NT2/D1 (cell line): ENCODE data around the gene ASB6.

Experiments used
- DNase-seq: peaks from one replicate; pipeline ENCODE4 v3.0.0-alpha.2; 2011; ENCODE audit warnings: low read depth, low spot score
- H3K27me3 ChIP-seq: 2 replicates; pipeline ENCODE4 v1.6.0; 2011; ENCODE audit warnings: mild to moderate bottlenecking; ENCODE audit not compliant: insufficient read length, insufficient read depth
- H3K36me3 ChIP-seq: 2 replicates; pipeline ENCODE4 v1.6.1; 2011; ENCODE audit warnings: mild to moderate bottlenecking, low read length, mixed read lengths; ENCODE audit not compliant: insufficient read depth, insufficient read length
- H3K4me1 ChIP-seq: 2 replicates; pipeline ENCODE4 v1.5.1; 2011; ENCODE audit not compliant: insufficient read depth, insufficient read length
- H3K4me3 ChIP-seq: 2 replicates; pipeline ENCODE4 v1.5.1; 2011; ENCODE audit warnings: low read depth; ENCODE audit not compliant: insufficient read length
- H3K9ac ChIP-seq: 2 replicates; pipeline ENCODE4 v1.6.0; 2011; ENCODE audit warnings: low read depth; ENCODE audit not compliant: insufficient read length
- H3K9me3 ChIP-seq: 2 replicates; pipeline ENCODE4 v1.5.1; 2011; ENCODE audit warnings: mild to moderate bottlenecking, low read length; ENCODE audit not compliant: insufficient read depth
- SUZ12 ChIP-seq: IDR thresholded peaks from 2 replicates; pipeline ENCODE4 v1.6.1; 2011; ENCODE audit not compliant: insufficient read length, insufficient read depth; ENCODE audit errors: extremely low read depth
- YY1 ChIP-seq: IDR thresholded peaks from 2 replicates; pipeline ENCODE4 v1.6.1; 2011; ENCODE audit not compliant: insufficient read length, insufficient read depth
- ZNF274 ChIP-seq: IDR thresholded peaks from 2 replicates; pipeline ENCODE4 v1.6.1; 2011; ENCODE audit warnings: mild to moderate bottlenecking, low read depth, low read length

ASB6 gene

DNA sequence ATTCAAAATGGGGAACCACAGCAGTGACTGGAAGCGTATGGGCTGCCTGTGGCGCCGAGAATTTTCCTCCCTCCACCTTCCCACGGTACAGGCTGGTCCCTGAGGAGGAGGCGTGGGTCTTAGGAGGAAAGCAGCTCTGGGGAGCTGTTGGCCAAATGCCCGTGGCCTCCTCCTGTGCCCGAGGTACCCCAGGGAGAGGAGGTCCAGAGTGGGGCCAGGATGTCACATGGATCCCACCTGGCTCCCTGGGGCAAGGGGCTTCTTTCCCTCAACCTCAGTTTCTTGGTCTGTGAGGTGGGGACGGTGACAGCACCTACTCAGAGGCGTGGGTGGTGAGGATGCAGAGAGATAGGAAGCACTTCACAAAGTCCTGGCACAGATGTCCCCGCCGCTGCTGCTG lies 40.0 kb upstream of the ASB6 start:
- Histone ChIP-seq H3K27me3 (no peaks in the 10 kb centered on the region), H3K4me3 (no peak overlapping the region), H3K4me1 (peaks cover 33% of the 10 kb centered on the region), H3K9me3 (no peaks in the 10 kb centered on the region), H3K9ac (no peak overlapping the region), H3K36me3 (no peaks in the 10 kb centered on the region)
- DNase-seq: no peak
- TF ChIP-seq YY1 (no peak), ZNF274 (no peak), SUZ12 (no peak)

DNA sequence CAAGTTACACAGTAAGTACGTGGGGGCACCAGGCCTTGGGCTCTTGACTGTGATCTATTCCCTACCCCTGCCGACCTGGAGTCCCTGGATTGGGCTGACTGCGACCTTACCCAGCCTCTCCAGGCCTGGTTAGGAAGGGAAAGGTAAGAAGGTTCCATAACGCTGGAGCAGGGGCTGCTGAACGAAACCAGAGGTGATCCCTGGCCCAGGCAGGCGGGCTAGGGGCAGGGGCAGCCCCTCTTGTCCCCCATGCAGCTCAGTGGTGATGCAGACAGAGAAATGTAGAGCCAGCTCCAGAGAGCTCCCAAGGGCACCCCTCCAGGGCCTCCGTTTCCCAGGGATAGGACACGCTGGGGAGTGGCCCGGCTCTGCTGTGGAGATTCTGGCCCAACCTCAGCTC lies 37.6 kb upstream of the ASB6 start:
- Histone ChIP-seq H3K9me3 (no peaks in the 10 kb centered on the region), H3K27me3 (no peaks in the 10 kb centered on the region), H3K4me1 (peaks cover 35% of the 10 kb centered on the region), H3K36me3 (no peaks in the 10 kb centered on the region), H3K4me3 (no peak overlapping the region), H3K9ac (peak overlapping the region; percentile 45)
- no peak for DNase-seq
- TF ChIP-seq SUZ12: no peak
- TF ChIP-seq YY1: no peak
- no peak for TF ChIP-seq ZNF274

DNA sequence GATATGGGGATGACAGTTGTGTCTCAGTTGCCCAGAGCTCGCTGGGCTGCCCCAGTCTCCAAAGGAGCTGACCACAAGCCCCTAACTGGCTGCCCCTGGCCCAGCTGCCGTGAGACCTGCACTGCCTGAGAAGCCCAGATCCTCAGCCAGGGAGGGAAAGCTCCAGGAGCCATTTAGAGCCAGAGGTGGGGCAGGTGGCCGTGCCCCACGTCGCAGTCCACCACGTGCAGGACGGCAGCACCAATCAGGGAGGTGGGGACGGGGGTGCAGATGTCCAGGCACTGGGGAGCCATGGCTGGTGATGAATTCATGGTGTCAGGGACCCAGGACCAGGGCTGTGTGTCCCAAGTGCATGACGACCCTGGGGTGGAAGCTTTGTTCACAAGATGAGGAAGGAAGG lies 36.9 kb upstream of the ASB6 start:
- no peak overlapping the region for H3K4me3 ChIP-seq

DNA sequence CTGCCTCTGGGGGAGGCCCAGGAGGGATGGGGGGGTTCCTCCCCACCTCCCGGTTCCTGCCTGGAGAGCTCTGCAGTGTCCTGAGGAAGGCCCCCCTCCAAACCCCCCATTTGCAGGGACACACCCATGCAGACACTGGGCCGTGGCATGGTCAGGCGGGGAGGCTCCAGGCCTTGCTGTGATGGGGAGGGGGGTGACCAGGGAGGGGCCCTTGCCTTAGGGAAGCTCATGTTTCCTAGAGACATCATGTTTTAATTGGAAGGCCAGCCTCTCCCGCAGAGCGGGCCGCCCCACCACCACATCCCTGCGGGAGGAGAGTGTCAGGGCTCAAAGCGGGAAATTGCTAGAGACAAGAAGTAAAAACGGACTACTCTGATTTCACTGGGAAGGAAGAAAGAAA lies 35.5 kb upstream of the ASB6 start:
- no peaks in the 10 kb centered on the region for H3K27me3 ChIP-seq
- no peak overlapping the region for H3K4me3 ChIP-seq
- no peaks in the 10 kb centered on the region for H3K9me3 ChIP-seq
- peaks cover 34% of the 10 kb centered on the region for H3K4me1 ChIP-seq
- no peaks in the 10 kb centered on the region for H3K36me3 ChIP-seq
- peak overlapping the region; percentile 58 for H3K9ac ChIP-seq
- DNase-seq: no peak
- TF ChIP-seq ZNF274: no peak
- TF ChIP-seq YY1: no peak
- TF ChIP-seq SUZ12: no peak

More for the DNA sequence above, 36.9 kb upstream of the ASB6 start:
- H3K4me1 ChIP-seq: peaks cover 34% of the 10 kb centered on the region
- no peaks in the 10 kb centered on the region for H3K36me3 ChIP-seq
- DNase-seq: no peak
- H3K9me3 ChIP-seq: no peaks in the 10 kb centered on the region
- TF ChIP-seq SUZ12 (no peak), YY1 (no peak), ZNF274 (no peak)
- H3K9ac ChIP-seq: peak overlapping the region; percentile 46
- H3K27me3 ChIP-seq: no peaks in the 10 kb centered on the region

DNA sequence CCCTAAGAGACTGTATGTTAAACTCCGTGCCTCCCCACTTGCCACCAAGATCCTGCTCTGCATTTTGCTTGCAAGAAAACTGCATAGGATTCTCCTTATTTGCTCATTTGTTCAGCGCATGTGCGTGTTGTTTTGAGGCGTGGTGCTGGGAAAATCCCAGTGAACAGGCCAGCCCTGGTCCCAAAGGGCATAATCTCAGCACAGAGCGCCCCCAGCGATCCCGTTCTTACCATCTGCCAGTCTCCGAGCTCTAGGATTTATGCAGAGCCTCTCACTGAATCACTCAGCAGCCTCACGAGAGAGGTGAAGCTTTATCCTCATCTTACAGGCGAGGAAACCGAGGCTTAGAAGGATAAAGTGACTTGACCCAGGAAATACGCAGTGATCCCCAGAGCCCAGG lies 35.0 kb upstream of the ASB6 start:
- TF ChIP-seq YY1 (no peak), ZNF274 (no peak), SUZ12 (no peak)
- Histone ChIP-seq H3K4me1 (peaks cover 32% of the 10 kb centered on the region), H3K4me3 (no peak overlapping the region), H3K9ac (peak overlapping the region; percentile 58), H3K27me3 (no peaks in the 10 kb centered on the region), H3K9me3 (no peaks in the 10 kb centered on the region), H3K36me3 (no peaks in the 10 kb centered on the region)
- DNase-seq: no peak

DNA sequence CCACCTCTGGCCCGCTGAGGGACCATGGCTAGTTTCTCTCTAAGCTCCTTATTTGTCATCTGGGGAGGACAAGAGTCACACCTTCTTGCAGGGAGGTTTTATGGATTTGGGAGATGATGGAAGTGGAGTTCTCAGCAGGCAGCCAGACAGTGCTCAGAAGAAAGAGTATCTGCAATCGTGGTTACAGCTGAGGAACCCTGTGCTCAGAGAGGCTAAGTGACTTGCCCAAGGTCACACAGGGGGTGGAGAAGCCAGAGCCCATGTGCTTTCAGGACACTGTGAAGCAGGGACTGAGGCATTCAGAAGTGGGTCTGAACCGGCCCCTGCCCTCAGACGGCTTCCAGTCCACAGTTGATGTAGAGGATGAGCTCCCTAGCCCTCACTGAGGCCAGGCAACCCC lies 34.3 kb upstream of the ASB6 start:
- no peak overlapping the region for H3K4me3 ChIP-seq
- no peak overlapping the region for H3K9ac ChIP-seq
- no peak for DNase-seq
- no peaks in the 10 kb centered on the region for H3K27me3 ChIP-seq
- no peak for TF ChIP-seq SUZ12
- TF ChIP-seq ZNF274: no peak
- no peak for TF ChIP-seq YY1
- no peaks in the 10 kb centered on the region for H3K9me3 ChIP-seq
- H3K36me3 ChIP-seq: no peaks in the 10 kb centered on the region
- peaks cover 32% of the 10 kb centered on the region for H3K4me1 ChIP-seq

DNA sequence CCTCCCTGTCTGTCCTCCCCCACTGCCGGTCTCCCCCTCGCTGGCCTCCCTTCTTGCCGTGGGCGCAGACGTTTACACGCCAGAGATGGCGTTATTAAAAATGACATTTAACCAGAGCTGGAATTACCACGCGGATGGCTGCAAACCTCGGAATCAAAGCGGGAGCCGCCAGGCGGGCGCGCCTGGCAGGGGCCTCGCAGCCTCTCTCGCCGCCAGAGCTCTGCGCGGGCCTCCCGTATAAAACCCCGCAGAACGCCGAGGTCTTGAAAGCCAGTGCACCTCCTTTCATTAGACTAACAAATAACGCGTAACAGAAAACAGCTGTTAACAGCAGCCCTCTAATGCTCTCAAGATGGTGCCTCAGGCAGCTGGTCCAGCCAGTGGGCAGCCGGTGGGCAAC lies 33.7 kb upstream of the ASB6 start:
- Histone ChIP-seq H3K9me3 (no peaks in the 10 kb centered on the region), H3K4me3 (no peak overlapping the region), H3K4me1 (peaks cover 32% of the 10 kb centered on the region), H3K9ac (no peak overlapping the region), H3K27me3 (no peaks in the 10 kb centered on the region), H3K36me3 (no peaks in the 10 kb centered on the region)
- no peak for TF ChIP-seq SUZ12
- no peak for TF ChIP-seq YY1
- no peak for TF ChIP-seq ZNF274
- no peak for DNase-seq

DNA sequence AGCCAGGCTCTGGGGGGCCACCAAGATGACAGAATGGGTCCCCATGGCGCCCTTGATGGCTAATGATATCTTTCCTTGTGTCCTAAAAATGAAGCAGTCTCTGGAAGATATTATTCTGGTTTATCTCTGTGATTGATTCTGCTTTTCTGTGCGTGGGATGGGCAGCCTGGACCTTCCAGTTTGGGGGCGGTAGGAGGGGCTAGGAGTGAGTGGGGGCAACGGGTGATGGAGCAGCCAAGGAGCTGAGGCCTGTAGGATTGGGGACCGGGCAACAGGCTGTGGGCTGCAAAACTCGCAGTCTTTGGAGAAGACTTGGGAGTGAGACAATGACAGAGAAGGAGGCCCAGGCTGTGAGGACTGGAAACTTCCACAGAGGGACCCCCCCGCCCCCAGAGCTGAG lies 32.3 kb upstream of the ASB6 start:
- Histone ChIP-seq H3K9me3 (no peaks in the 10 kb centered on the region), H3K27me3 (no peaks in the 10 kb centered on the region), H3K4me3 (no peak overlapping the region), H3K9ac (no peak overlapping the region), H3K4me1 (peaks cover 34% of the 10 kb centered on the region), H3K36me3 (no peaks in the 10 kb centered on the region)
- TF ChIP-seq YY1: no peak
- TF ChIP-seq ZNF274: no peak
- no peak for DNase-seq
